Heart right ventricle (tissue), 16 donors: ENCODE data around the gene EEF1AKMT2. TPM values are rescaled to one million over a fixed set of nuclear protein-coding genes. Genes with fewer than 3 reads are reported as not detected.

ENCODE experiments used
- ATAC-seq, 8 donors: fragments of 200-7000 bp; cut with Tn5 transposase; one replicate each; pipeline ENCODE4 v1.9.1; 2020; ENCODE audit warnings: mild to moderate bottlenecking in 8 of 8, moderate library complexity in 8 of 8, moderate number of reproducible peaks in 1 of 8
- DNase-seq, 2 donors: peaks; one replicate each; pipeline ENCODE4 v3.0.0-alpha.2; 2020
- H3K27ac ChIP-seq, 10 donors: fragments of 200-600 bp; sonication (generic) in 2 of 10; one replicate each; pipeline versions ENCODE4 v1.5.0 to v1.8.0; 2020 to 2022; ENCODE audit warnings: mild to moderate bottlenecking in 3 of 10
- H3K27me3 ChIP-seq, 7 donors: fragments of 200-600 bp; one replicate each; pipeline ENCODE4 v1.8.0; 2021 to 2022; ENCODE audit warnings: mild to moderate bottlenecking in 2 of 7
- H3K36me3 ChIP-seq, 9 donors: fragments of 200-600 bp; sonication (generic) in 1 of 9; one replicate each; pipeline versions ENCODE4 v1.5.0 to v1.8.0; 2020 to 2022; ENCODE audit warnings: mild to moderate bottlenecking in 2 of 9
- H3K4me1 ChIP-seq, 9 donors: fragments of 200-600 bp; sonication (generic) in 1 of 9; one replicate each; pipeline versions ENCODE4 v1.5.0 to v1.8.0; 2020 to 2022; ENCODE audit warnings: mild to moderate bottlenecking in 4 of 9
- H3K4me3 ChIP-seq, 10 donors: fragments of 200-600 bp; sonication (generic) in 2 of 10; one replicate each; pipeline versions ENCODE4 v1.5.0 to v1.8.0; 2020 to 2022; ENCODE audit warnings: mild to moderate bottlenecking in 7 of 10, moderate library complexity in 2 of 10
- H3K9me3 ChIP-seq, 11 donors: fragments of 200-600 bp in 10 of 11; sonication (generic) in 2 of 11; one replicate each; pipeline versions ENCODE4 v1.5.0 to v1.8.0; 2013 to 2022; ENCODE audit warnings: mild to moderate bottlenecking in 2 of 11, control low read depth in 1 of 11, moderate library complexity in 1 of 11
- WGBS, 2 donors: extraction: QIAGEN DNeasy Blood & Tissue Kit; methylation state at CpG; one replicate each; pipeline ENCODE4 v1.1.7; 2013; ENCODE audit warnings: inconsistent platforms in 1 of 2; 5-methylcytosine and 5-hydroxymethylcytosine counted together
- intact Hi-C, 10 donors: fragments of 100-400 bp; cut with DNase I; formaldehyde crosslinking; loops; one replicate each; pipeline versions ENCODE4 v1.11.1 to v1.14.2; 2022
- polyA plus RNA-seq, 2 donors: library from polyadenylated mRNA; stranded (reverse); fragments of 200-250 nt; gene quantifications; one replicate each; pipeline ENCODE4 v1.2.3, GENCODE V29; 2013
- total RNA-seq, 10 donors: library from RNA; stranded (reverse); fragmentation: NEBNext Ultra II Directional in 3 of 10; extraction: Animal tissue kit (Norgen Biotek cat#: 25700) in 3 of 10; gene quantifications; one replicate each; pipeline versions ENCODE4 v1.2.1 to v1.2.4, GENCODE V29; 2021 to 2023
- TF ChIP-seq, protein P1 (sequence below), 9 donors: fragments of 200-600 bp; sonication (generic) in 2 of 9; IDR thresholded peaks; one replicate each; pipeline versions ENCODE4 v1.5.0 to v1.8.0; 2021 to 2022; ENCODE audit warnings: antibody characterized with exemption in 9 of 9, mild to moderate bottlenecking in 5 of 9, moderate library complexity in 1 of 9
- donor health status: Arrhythmogenic right ventricular cardiomyopathy.
- donor health status: ischemic (EF 13 %, LVEDD 7.1; RV severe dilation, severe dysfunction).
- donor health status: healthy with polysubstance abuse.
- donor health status: DM: no; HTN: yes; CAD: no.
- donor health status: DM: no; HTN: no; CAD: no.
- donor health status: ischemic (EF 25% LVEDD 6.9; RV normal size, moderate dysfunction).
- donor health status: ischemic (EF 25% LVEDD 5.7; RV mildly dilated, moderate dysfunction).
- donor health status: healthy.
- donor health status: DM: yes; HTN: yes; CAD: no.
- donor health status: Ischemic cardiomyopathy.
- donor health status: ischemic (EF 35%, LVEDD 5.7; RV mildly dilated, moderate dysfunction).
- donor health status: nonischemic (EF 11% LVEDD 7.7; RV severe dilation, severe dysfunction).
- donor health status: DM: yes; HTN: yes; CAD: no.
- donor health status: PGD.
- donor health status: ischemic (EF 29% LVEDD 5.4; RV normal size, mild dysfunction).
- donor health status: nonischemic (EF 23%, LVEDD 6.1; RV moderate dilation, normal function).

Gene EEF1AKMT2
- total and polyA plus RNA-seq, 12 donors: 7.4 to 18.8 (median 13.0) TPM

DNA sequence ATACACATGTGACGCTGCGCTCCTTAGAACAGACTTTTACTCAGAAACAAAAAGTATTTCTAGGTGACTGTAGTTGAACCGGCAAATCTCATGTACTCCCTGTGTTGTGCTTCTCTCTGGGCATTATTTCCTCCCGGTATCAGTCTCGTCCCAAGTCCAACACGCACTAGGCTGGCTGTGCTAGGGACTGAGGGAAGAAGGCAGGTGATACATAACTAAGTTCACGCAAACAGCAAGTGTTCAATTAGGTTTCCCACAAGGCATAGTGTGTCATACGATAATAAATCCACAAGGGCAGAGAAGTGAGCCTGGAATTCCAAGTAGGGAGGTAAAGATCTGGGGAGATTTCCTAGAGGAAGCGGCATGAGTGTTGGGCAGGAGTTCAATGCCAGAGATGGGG lies 67.9 kb downstream of the EEF1AKMT2 start:
- ATAC-seq (no peak), DNase-seq (no peak)
- Histone ChIP-seq H3K9me3 (no peaks in the 10 kb centered on the region), H3K36me3 (peaks cover 0 to 5% (median 0%) of the 10 kb centered on the region in 9 donors), H3K27ac (peak overlapping the region; percentile 65 to 90 (median 80)), H3K4me1 (peaks cover 45 to 100% (median 99%) of the 10 kb centered on the region in 9 donors), H3K4me3 (peak overlapping the region in 1 of 10 donors; percentile 12), H3K27me3 (no peaks in the 10 kb centered on the region)
- TF ChIP-seq, protein P1, sequence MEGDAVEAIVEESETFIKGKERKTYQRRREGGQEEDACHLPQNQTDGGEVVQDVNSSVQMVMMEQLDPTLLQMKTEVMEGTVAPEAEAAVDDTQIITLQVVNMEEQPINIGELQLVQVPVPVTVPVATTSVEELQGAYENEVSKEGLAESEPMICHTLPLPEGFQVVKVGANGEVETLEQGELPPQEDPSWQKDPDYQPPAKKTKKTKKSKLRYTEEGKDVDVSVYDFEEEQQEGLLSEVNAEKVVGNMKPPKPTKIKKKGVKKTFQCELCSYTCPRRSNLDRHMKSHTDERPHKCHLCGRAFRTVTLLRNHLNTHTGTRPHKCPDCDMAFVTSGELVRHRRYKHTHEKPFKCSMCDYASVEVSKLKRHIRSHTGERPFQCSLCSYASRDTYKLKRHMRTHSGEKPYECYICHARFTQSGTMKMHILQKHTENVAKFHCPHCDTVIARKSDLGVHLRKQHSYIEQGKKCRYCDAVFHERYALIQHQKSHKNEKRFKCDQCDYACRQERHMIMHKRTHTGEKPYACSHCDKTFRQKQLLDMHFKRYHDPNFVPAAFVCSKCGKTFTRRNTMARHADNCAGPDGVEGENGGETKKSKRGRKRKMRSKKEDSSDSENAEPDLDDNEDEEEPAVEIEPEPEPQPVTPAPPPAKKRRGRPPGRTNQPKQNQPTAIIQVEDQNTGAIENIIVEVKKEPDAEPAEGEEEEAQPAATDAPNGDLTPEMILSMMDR (IDR thresholded peaks at IDR 0.05): peak in 1 of 9 donors; percentile 4
- intact Hi-C loops: loop anchor here in 2 of 10 donors (5.0 kb wide), 2 partner anchors 57 to 92 kb away; no protein-coding TSS in a partner anchor
- WGBS, 2 donors: 44 to 46% methylated on average over 9 of the region's 9 CpGs

DNA sequence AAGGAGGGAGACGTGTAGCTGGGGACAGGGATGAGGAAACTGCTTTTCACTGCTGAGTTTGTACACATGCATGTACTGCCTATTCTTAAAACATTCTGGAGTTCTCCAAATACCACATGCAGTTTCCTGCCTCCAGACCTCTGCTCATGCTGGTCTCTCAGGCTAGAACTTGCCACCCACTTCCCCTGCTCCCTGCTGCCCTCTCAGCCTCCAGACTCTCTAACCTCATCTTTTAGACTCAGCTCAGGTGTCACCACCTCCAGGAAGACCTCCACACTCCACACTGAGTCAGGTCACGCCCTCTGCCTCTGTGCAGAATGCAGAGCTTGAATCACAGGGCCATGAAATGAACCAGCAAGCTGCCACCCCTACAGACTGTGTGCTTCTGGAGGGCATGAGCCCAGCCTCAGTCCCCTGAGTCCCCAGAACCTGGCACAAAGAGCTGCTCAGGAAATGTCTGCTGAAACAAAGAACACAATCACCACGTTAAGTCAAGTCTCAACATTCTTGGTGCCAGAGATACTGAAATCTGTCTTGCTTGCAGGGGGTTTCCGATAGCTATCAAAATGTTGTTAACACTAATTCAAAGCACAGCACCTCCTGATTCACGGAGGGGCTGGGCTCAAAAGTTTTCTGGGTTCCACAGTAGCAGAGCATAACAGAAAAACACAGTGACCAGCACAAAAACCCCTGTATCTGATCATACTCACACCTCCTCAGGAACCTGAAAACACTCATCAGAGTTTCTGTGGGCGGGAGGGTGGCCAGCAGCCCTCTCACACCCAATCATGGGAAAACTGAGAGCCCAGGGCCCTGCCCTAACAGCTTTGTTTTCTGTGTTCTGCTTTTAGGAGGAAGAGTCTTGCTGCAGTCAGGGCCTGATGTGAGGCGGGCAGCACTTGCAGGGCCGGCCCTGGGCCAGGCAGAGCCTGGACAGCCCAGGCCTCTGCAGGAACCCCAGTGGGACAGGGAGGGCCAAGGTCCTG lies 68.6 kb downstream of the EEF1AKMT2 start:
- ATAC-seq (peak; percentile 29 to 67 (median 50)), DNase-seq (peak in 1 of 2 donors; percentile 67)
- intact Hi-C loops: loop anchor here in 2 of 10 donors (5.0 kb wide), 2 partner anchors 56 to 91 kb away; no protein-coding TSS in a partner anchor
- Histone ChIP-seq H3K27me3 (no peaks in the 10 kb centered on the region), H3K9me3 (no peaks in the 10 kb centered on the region), H3K27ac (peak overlapping the region; percentile 65 to 90 (median 80)), H3K4me3 (peak overlapping the region in 1 of 10 donors; percentile 12), H3K4me1 (peaks cover 42 to 100% (median 99%) of the 10 kb centered on the region in 9 donors), H3K36me3 (peaks cover 0 to 5% (median 0%) of the 10 kb centered on the region in 9 donors)
- TF ChIP-seq, protein P1 (IDR thresholded peaks at IDR 0.05): no peak
- 24 to 35% methylated on average over 8 of the region's 8 CpGs for WGBS, 2 donors

GRCh38 chr10:124721330-124722045 lies 70.2 kb downstream of the EEF1AKMT2 start:
- Histone ChIP-seq H3K36me3 (peaks cover 0 to 5% (median 0%) of the 10 kb centered on the region in 9 donors), H3K4me3 (no peak overlapping the region), H3K4me1 (peaks cover 38 to 100% (median 99%) of the 10 kb centered on the region in 9 donors), H3K27me3 (no peaks in the 10 kb centered on the region), H3K27ac (peak overlapping the region; percentile 65 to 90 (median 80)), H3K9me3 (no peaks in the 10 kb centered on the region)
- ATAC-seq (peak; percentile 50 to 88 (median 66)), DNase-seq (peak in 1 of 2 donors; percentile 61)
- WGBS, 2 donors: 23 to 30% methylated on average over 16 of the region's 16 CpGs
- intact Hi-C loops: loop anchor here in 3 of 10 donors (2.0 to 5.0 kb wide), 3 partner anchors 19 to 89 kb away; no protein-coding TSS in a partner anchor
- TF ChIP-seq, protein P1 (IDR thresholded peaks at IDR 0.05): no peak
